Spleen (tissue), 7 donors: ENCODE data around the gene CD34.

Experiments used
- POLR2A ChIP-seq, 3 donors: fragments of 450-650 bp; IDR thresholded peaks; one replicate each; pipeline ENCODE4 v1.5.1; 2017; ENCODE audit warnings: antibody characterized with exemption in 3 of 3, mild to moderate bottlenecking in 1 of 3
- TF ChIP-seq, protein P1 (sequence below), 11 experiments: fragments of 200-600 bp in 7 of 11; fragments of 450-650 bp in 4 of 11; sonication (generic) in 4 of 11; IDR thresholded peaks in 8 of 11; conservative IDR thresholded peaks in 3 of 11; 1 replicate in 7 of 11; 2 replicates in 4 of 11; pipeline versions ENCODE4 v1.4.0 to v1.8.0; 2016 to 2021; ENCODE audit warnings: antibody characterized with exemption in 11 of 11, inconsistent platforms in 4 of 11, mild to moderate bottlenecking in 1 of 11
- donor health status: DM: no; HTN: no; CAD: no; lungs with moderate emphysema.
- donor health status: DM: no; HTN: no; CAD: no.
- donor health status: DM: no; HTN: no; CAD: no.

DNA sequence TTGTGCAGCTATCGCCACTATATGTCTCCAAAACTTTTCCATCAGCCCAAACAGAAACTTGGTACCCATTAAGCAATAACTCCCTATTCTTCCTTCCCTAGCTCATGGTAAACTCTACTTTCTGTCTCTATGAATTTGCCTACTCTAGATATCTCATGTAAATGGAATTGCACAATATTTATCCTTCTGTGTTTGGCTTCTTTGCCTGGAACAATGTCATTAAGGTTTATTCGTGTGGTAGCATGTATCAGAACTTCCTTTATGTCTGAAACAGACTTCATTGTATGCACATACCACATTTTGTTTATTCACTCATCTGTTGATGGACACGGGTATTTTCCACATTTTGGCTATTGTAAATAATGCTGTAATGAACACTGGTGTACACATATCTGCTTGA, 40.7 kb upstream of the CD34 start:
- TF ChIP-seq, protein P1, sequence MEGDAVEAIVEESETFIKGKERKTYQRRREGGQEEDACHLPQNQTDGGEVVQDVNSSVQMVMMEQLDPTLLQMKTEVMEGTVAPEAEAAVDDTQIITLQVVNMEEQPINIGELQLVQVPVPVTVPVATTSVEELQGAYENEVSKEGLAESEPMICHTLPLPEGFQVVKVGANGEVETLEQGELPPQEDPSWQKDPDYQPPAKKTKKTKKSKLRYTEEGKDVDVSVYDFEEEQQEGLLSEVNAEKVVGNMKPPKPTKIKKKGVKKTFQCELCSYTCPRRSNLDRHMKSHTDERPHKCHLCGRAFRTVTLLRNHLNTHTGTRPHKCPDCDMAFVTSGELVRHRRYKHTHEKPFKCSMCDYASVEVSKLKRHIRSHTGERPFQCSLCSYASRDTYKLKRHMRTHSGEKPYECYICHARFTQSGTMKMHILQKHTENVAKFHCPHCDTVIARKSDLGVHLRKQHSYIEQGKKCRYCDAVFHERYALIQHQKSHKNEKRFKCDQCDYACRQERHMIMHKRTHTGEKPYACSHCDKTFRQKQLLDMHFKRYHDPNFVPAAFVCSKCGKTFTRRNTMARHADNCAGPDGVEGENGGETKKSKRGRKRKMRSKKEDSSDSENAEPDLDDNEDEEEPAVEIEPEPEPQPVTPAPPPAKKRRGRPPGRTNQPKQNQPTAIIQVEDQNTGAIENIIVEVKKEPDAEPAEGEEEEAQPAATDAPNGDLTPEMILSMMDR (IDR thresholded peaks at IDR 0.05 in 8 of 11, conservative IDR thresholded peaks at IDR 0.05 in 3 of 11), result no peak
- no peak for TF ChIP-seq POLR2A (IDR thresholded peaks at IDR 0.05)
